Mucosa of rectum (tissue), 2 donors: ENCODE measurements around the gene ANKRD13D.

Source experiments
- H3K27ac ChIP-seq, 2 donors: one replicate each; pipeline ENCODE4 v1.7.0; 2013; ENCODE audit warnings: inconsistent platforms in 2 of 2, low read depth in 2 of 2, low read length in 2 of 2
- H3K27me3 ChIP-seq, 2 donors: one replicate each; pipeline ENCODE4 v1.7.0; 2013; ENCODE audit warnings: low read length in 2 of 2; ENCODE audit not compliant: control insufficient read depth in 2 of 2, insufficient read depth in 2 of 2
- H3K36me3 ChIP-seq, 2 donors: one replicate each; pipeline ENCODE4 v1.7.0; 2013; ENCODE audit warnings: low read length in 2 of 2; ENCODE audit not compliant: control insufficient read depth in 2 of 2, insufficient read depth in 2 of 2
- H3K4me1 ChIP-seq, 2 donors: one replicate each; pipeline ENCODE4 v1.7.0; 2013; ENCODE audit warnings: low read length in 2 of 2, mild to moderate bottlenecking in 1 of 2; ENCODE audit not compliant: control insufficient read depth in 2 of 2, insufficient read depth in 2 of 2
- H3K4me3 ChIP-seq, 2 donors: one replicate each; pipeline ENCODE4 v1.7.0; 2013; ENCODE audit warnings: low read length in 2 of 2
- H3K9ac ChIP-seq, 2 donors: one replicate each; pipeline ENCODE4 v1.7.0; 2013; ENCODE audit warnings: low read length in 2 of 2, low read depth in 1 of 2, mild to moderate bottlenecking in 1 of 2
- H3K9me3 ChIP-seq, 2 donors: one replicate each; pipeline ENCODE4 v1.7.0; 2013; ENCODE audit warnings: low read length in 2 of 2; ENCODE audit not compliant: control insufficient read depth in 2 of 2
- donor health status: healthy.
- donor health status: Normal muscosa, but diverticular disease.

ANKRD13D gene

DNA sequence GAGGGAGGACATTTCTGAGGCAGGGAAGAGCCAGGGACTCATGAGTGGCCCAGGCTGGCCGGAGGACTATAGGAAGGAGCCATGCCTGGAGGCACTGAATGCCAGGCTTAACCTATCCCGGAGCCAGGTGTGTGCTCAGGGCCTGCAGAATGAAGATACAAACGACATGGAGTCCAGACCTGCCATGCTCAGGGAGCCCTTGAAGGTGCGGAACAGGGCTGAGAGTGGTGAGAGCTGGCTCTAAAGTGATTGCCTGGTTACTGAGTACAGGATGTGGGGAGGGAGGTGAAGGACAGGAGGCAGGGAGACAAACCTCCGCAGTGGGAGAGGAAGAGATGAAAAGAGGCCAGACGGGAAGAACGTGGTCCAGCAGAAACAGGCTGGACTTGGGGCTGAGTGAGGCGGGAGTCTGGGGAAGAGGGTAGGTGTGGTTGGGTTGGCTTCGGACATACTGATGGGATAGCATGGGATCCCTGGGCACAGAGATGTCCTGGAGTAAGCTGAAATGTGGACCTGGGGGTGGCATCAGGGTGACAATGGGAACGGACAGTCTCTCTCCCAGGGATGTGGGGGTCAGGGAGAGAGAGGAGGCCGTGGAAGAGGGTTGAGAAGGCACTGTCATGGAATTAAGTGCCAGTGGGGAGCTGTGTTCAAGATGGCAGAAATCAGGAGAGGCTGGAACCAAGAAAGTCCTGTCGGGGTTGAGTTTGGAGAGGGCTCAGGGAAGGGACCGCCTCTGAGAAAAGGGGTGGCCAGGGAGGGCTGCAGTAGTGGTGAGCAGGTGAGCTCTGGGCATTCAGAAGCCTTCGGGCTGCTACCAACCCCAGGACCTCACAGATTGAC lies 1.5 kb upstream of the ANKRD13D start:
- peak overlapping the region; percentile 69 to 83 for H3K9ac ChIP-seq
- H3K4me1 ChIP-seq: peaks cover 21 to 32% of the 10 kb centered on the region in 2 donors
- peak overlapping the region; percentile 72 to 78 for H3K4me3 ChIP-seq
- H3K27ac ChIP-seq: peak overlapping the region; percentile 86 to 98
- no peaks in the 10 kb centered on the region for H3K9me3 ChIP-seq
- no peaks in the 10 kb centered on the region for H3K27me3 ChIP-seq
- H3K36me3 ChIP-seq: peaks cover 31 to 45% of the 10 kb centered on the region in 2 donors

DNA sequence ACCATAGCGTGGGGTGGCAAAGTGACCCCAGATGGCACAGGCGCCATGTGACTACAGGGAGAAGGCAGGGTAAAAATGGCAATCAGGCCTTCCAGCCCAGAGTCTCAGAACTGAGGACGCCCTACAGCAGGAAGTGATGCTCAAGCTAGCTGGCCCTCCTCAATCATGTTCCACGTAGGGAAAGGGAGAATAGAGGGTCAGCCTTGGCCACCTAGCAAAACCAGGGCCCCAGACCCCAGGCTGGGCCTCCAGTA lies 978 bp upstream of the ANKRD13D start:
- Histone ChIP-seq H3K27ac (peak overlapping the region; percentile 86 to 98), H3K36me3 (peaks cover 25 to 40% of the 10 kb centered on the region in 2 donors), H3K4me1 (peaks cover 21 to 28% of the 10 kb centered on the region in 2 donors), H3K9me3 (no peaks in the 10 kb centered on the region), H3K27me3 (no peaks in the 10 kb centered on the region), H3K9ac (peak overlapping the region; percentile 69 to 83), H3K4me3 (peak overlapping the region; percentile 72 to 78)

DNA sequence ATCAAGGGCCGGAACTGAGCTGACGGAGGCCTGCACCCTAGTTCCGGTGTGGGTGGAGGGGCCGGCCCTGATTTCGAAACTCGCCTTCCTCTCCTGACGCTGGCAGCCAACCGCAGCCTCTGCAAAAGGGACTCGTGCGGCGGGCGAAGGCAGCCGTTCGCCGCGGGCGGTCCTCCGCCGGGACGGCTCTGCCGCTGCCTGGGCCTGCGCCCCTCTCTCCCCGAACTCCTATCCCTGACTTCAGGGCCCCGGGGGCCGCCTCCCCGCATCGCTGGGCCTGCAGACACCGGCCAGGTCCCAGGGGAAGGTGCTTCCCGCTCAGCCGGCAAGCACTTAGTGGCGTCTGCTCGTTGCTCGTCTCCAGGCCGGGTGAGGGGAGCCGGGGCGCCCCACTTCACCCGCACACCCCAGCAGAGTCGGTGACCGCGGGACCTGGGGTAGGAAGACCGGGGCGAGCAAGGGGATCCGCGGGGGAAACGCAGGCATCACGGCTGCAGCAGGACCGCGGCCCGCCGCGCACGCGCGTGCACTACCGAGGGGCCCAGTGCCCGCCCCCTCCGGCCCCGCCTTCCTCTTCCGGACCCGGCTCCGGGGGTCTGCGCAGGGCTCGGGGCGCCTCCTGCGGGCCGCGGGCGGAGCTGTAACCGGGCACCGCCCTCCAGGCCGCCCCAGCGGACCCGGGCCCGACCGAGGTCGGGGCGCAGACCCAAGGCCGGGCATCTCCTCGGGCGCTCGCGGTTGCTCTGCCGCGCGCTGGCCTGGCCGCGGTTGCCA lies 464 bp upstream of the ANKRD13D start:
- Histone ChIP-seq H3K27me3 (no peaks in the 10 kb centered on the region), H3K9ac (peak overlapping the region; percentile 69 to 83), H3K4me1 (peaks cover 21 to 27% of the 10 kb centered on the region in 2 donors), H3K9me3 (no peaks in the 10 kb centered on the region), H3K36me3 (peaks cover 20 to 35% of the 10 kb centered on the region in 2 donors), H3K4me3 (peak overlapping the region; percentile 72 to 78), H3K27ac (peak overlapping the region; percentile 86 to 98)

DNA sequence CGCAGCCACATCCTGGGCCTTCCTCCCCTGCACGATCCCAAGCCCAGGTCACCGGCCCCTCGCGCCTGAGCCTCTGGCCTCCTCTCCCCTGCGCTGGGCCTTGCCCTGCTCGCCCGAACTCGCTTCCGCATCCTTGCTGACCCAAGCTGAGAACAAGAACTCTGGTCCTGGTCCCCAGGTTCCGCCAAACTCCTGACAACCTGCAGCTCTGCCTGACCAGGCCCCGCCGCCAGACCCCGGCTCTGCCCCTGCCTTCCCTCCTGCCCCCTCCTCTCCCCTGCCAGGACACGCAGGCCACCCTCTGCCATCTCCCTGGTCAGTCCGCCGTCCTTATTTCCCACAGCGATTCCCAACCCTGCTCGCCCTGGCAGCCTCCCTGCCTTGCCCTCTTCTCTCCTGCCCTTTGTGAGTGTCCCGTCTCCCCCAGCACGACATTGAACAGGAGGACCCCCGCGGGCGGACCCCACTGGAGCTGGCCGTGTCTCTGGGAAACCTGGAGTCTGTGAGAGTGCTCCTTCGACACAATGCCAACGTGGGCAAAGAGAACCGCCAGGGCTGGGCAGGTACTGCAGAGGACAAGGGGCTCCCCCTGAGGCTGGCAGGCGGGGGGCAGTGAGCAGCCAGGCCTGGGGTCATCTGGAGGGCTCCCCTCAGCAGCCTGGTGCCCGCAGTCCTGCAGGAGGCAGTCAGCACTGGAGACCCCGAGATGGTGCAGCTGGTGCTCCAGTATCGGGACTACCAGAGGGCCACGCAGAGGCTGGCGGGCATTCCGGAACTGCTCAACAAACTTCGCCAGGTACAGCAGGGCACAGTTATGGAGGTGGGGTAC lies 762 bp downstream of the ANKRD13D start:
- peak overlapping the region; percentile 64 to 73 for H3K4me3 ChIP-seq
- H3K27me3 ChIP-seq: no peaks in the 10 kb centered on the region
- H3K9ac ChIP-seq: peak overlapping the region; percentile 50 to 74
- peaks cover 21 to 27% of the 10 kb centered on the region in 2 donors for H3K4me1 ChIP-seq
- H3K9me3 ChIP-seq: no peaks in the 10 kb centered on the region
- H3K27ac ChIP-seq: peak overlapping the region; percentile 17 to 58
- peaks cover 14 to 27% of the 10 kb centered on the region in 2 donors for H3K36me3 ChIP-seq

DNA sequence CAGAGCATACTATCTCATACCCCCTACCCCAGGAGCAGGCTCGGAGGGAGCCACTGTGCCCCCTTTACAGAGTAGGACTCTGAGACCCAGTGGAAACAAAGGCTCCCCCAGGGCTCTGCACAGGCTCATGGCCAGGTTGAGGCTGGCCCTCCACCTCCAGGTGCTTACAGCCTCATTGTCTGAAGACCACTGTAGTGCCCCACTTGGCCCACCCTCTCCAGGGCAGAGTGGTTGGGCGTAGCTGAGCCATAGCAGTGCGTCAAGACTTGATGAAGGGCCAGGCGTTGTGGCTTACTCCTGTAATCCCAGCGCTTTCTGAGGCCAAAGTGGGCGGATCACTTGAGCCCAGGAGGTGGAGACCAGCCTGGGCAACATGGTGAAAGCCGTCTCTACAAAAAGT lies 1.7 kb downstream of the ANKRD13D start:
- peaks cover 21 to 27% of the 10 kb centered on the region in 2 donors for H3K4me1 ChIP-seq
- H3K27me3 ChIP-seq: no peaks in the 10 kb centered on the region
- H3K27ac ChIP-seq: peak overlapping the region in 1 of 2 donors; percentile 58
- no peak overlapping the region for H3K9ac ChIP-seq
- H3K4me3 ChIP-seq: no peak overlapping the region
- peaks cover 9 to 19% of the 10 kb centered on the region in 2 donors for H3K36me3 ChIP-seq
- peaks cover 0 to under 1% of the 10 kb centered on the region in 2 donors for H3K9me3 ChIP-seq

DNA sequence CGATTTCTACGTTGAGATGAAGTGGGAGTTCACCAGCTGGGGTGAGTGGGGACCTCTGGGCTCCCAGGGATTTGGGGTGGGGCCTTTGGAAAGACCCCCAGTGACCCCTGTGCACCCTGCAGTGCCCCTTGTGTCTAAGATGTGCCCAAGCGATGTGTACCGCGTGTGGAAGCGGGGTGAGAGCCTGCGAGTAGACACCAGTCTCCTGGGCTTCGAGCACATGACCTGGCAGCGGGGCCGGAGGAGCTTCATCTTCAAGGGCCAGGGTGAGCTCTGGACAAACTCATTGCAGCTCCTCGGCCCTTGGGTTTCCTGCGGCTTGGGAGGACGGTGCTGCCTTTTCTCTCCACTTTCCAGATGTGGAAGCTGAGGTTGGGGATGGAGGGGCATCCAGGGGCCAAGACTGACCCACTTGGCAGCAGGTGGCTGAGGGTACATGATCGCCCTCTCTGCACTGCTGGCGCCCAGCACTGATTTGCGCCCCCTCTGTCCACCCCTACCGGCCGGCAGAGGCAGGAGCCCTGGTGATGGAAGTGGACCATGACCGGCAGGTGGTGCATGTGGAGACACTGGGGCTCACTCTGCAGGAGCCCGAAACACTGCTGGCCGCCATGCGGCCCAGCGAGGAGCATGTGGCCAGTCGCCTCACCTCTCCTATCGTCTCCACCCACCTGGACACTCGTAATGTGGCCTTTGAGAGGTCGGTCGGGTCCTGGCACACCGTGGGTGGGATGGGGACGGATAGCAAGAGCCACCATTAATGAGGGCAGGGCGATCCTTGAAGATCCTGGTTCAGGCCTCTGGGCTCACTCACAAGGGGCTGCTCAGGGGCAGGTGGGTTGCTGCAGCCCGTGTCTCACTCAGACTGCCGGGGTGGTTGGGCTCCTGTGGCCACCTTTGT lies 2.6 kb downstream of the ANKRD13D start:
- Histone ChIP-seq H3K27me3 (no peaks in the 10 kb centered on the region), H3K36me3 (peaks cover 7 to 13% of the 10 kb centered on the region in 2 donors), H3K9ac (no peak overlapping the region), H3K4me3 (no peak overlapping the region), H3K27ac (no peak overlapping the region), H3K9me3 (peaks cover 0 to 3% of the 10 kb centered on the region in 2 donors), H3K4me1 (peaks cover 21 to 23% of the 10 kb centered on the region in 2 donors)

DNA sequence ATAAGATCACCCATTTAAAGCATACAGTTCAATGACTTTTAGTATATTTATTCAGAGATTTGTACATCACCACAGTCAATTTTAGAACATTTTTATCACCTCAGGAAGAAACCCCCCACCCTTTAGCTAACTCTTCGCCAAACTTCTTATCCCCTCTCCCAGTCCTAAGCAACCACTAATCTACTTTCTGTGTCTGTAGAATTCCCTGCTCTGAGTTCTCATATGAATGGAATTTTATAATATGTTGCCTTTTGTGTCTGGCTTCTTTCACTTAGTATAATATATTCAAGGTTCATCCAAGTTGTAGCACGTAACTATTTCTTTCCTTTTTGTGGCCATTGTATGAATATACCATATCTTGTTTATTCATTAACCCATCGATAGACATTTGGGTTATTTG lies 3.6 kb downstream of the ANKRD13D start:
- peaks cover 0 to 3% of the 10 kb centered on the region in 2 donors for H3K9me3 ChIP-seq
- no peak overlapping the region for H3K9ac ChIP-seq
- H3K4me1 ChIP-seq: peaks cover 14 to 20% of the 10 kb centered on the region in 2 donors
- H3K36me3 ChIP-seq: peaks cover 7 to 8% of the 10 kb centered on the region in 2 donors
- H3K4me3 ChIP-seq: no peak overlapping the region
- H3K27ac ChIP-seq: no peak overlapping the region
- H3K27me3 ChIP-seq: no peaks in the 10 kb centered on the region

DNA sequence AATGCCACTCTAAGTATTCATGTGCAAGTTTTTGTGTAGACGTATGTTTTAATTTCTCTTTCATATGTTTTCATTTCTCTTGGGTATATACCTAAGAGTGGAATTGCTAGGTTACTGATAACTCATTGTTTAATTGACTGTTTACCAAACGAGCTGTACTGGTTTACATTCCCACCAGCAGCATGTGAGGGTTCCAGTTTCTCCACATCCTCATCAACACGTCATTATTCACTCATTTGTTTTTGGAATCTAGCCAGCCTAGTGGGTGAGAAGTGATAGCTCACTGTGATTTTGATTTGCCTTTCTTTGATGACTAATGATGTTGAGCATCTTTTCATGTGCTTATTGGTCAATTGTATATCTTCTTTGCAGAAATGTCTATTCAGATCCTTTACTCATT lies 4.0 kb downstream of the ANKRD13D start:
- H3K36me3 ChIP-seq: peaks cover 7 to 8% of the 10 kb centered on the region in 2 donors
- peaks cover 0 to 3% of the 10 kb centered on the region in 2 donors for H3K9me3 ChIP-seq
- H3K4me1 ChIP-seq: peaks cover 10 to 15% of the 10 kb centered on the region in 2 donors
- H3K27me3 ChIP-seq: no peaks in the 10 kb centered on the region
- H3K9ac ChIP-seq: no peak overlapping the region
- no peak overlapping the region for H3K27ac ChIP-seq
- H3K4me3 ChIP-seq: no peak overlapping the region

DNA sequence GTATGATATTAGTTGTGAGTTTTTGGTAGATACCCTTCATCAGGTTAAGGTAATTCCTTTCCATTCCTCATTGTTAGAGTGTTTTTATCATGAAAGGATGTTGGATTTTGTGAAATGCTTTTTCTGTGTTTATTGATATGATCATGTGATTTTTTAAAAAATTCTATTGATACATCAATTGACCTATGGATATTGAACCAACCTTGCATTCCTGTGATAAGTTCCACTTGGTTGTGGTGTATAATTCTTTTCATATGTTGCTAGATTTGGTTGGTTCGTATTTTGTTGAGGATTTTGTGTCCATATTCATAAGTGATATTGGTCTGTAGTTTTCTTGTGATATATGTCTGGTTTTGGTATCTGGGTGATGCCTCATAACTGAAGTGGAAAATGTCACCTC lies 6.7 kb downstream of the ANKRD13D start:
- H3K27ac ChIP-seq: no peak overlapping the region
- H3K9ac ChIP-seq: no peak overlapping the region
- peaks cover 0 to under 1% of the 10 kb centered on the region in 2 donors for H3K4me1 ChIP-seq
- peaks cover 21 to 26% of the 10 kb centered on the region in 2 donors for H3K36me3 ChIP-seq
- H3K4me3 ChIP-seq: no peak overlapping the region
- peaks cover 0 to 3% of the 10 kb centered on the region in 2 donors for H3K9me3 ChIP-seq
- no peaks in the 10 kb centered on the region for H3K27me3 ChIP-seq
